Suprapubic skin (tissue), 3 donors: ENCODE results near the gene CD151.

ENCODE experiments used
- CTCF ChIP-seq, 2 donors: fragments of 200-600 bp in 1 of 2; fragments of 450-650 bp in 1 of 2; sonication (generic) in 1 of 2; IDR thresholded peaks; one replicate each; pipeline ENCODE4 v1.5.1; 2016 to 2019; ENCODE audit warnings: antibody characterized with exemption in 2 of 2, mild to moderate bottlenecking in 1 of 2, moderate library complexity in 1 of 2
- POLR2AphosphoS5 ChIP-seq, 3 donors: sonication (generic); formaldehyde crosslinking; IDR thresholded peaks; one replicate each; pipeline ENCODE4 v1.6.1; 2017; ENCODE audit warnings: antibody characterized with exemption in 3 of 3

GRCh38 chr11:861105-861479 lies 28.3 kb downstream of the CD151 start:
- no peak for TF ChIP-seq CTCF (IDR thresholded peaks at IDR 0.05)
- no peak for TF ChIP-seq POLR2AphosphoS5 (IDR thresholded peaks at IDR 0.05)
